Jurkat, Clone E6-1 (cell line): ENCODE data around the gene SH3BGRL3.
A peak's percentile ranks its signal among the peaks of the same experiment; 100 is the strongest.

ENCODE experiments used
- DNase-seq: peaks from one replicate; pipeline ENCODE4 v3.0.0-alpha.2; 2011; ENCODE audit warnings: low read depth, low spot score
- H3K4me3 ChIP-seq: 2 replicates; pipeline ENCODE4 v1.5.1; 2011; ENCODE audit warnings: mild to moderate bottlenecking, low read length, control low read depth, moderate library complexity

SH3BGRL3 gene

GRCh38 chr1:26276432-26276838 is 3.5 kb upstream of the SH3BGRL3 start:
- H3K4me3 ChIP-seq: no peak overlapping the region
- DNase-seq: no peak

- no peak overlapping the region for H3K4me3 ChIP-seq
- DNase-seq: no peak
Measured at GRCh38 chr1:26277261-26277661, 2.6 kb upstream of the SH3BGRL3 start.

GRCh38 chr1:26277719-26278118 is 2.2 kb upstream of the SH3BGRL3 start:
- H3K4me3 ChIP-seq: no peak overlapping the region
- no peak for DNase-seq

- H3K4me3 ChIP-seq: no peak overlapping the region
- DNase-seq: no peak
Measured at GRCh38 chr1:26278303-26278702, 1.6 kb upstream of the SH3BGRL3 start.

- DNase-seq: no peak
- peak overlapping the region; percentile 76 for H3K4me3 ChIP-seq
Measured at GRCh38 chr1:26278724-26279455, 996 bp upstream of the SH3BGRL3 start.

GRCh38 chr1:26280333-26281042 is 602 bp downstream of the SH3BGRL3 start:
- H3K4me3 ChIP-seq: peak overlapping the region; percentile 76
- peak; percentile 43 for DNase-seq

- peak overlapping the region; percentile 76; the same call in 1 of the 2 replicates for H3K4me3 ChIP-seq
- DNase-seq: no peak
Measured at GRCh38 chr1:26281091-26281958, 1.4 kb downstream of the SH3BGRL3 start.

- DNase-seq: no peak
Measured at GRCh38 chr1:26281971-26282370, 2.1 kb downstream of the SH3BGRL3 start.

GRCh38 chr1:26282401-26282918 is 2.6 kb downstream of the SH3BGRL3 start:
- no peak overlapping the region for H3K4me3 ChIP-seq
- no peak for DNase-seq

More at GRCh38 chr1:26281971-26282370, 2.1 kb downstream of the SH3BGRL3 start:
- no peak overlapping the region for H3K4me3 ChIP-seq

- H3K4me3 ChIP-seq: no peak overlapping the region
- no peak for DNase-seq
Measured at GRCh38 chr1:26283279-26283853, 3.5 kb downstream of the SH3BGRL3 start.

GRCh38 chr1:26283871-26284596 is 4.1 kb downstream of the SH3BGRL3 start:
- no peak overlapping the region for H3K4me3 ChIP-seq
- DNase-seq: no peak

- H3K4me3 ChIP-seq: no peak overlapping the region
- peak; percentile 86 for DNase-seq
Measured at GRCh38 chr1:26284597-26285347, 4.9 kb downstream of the SH3BGRL3 start.

GRCh38 chr1:26285366-26286063 is 5.6 kb downstream of the SH3BGRL3 start:
- DNase-seq: no peak
- H3K4me3 ChIP-seq: no peak overlapping the region

- DNase-seq: no peak
- no peak overlapping the region for H3K4me3 ChIP-seq
Measured at GRCh38 chr1:26286064-26286416, 6.2 kb downstream of the SH3BGRL3 start.

GRCh38 chr1:26287033-26287711 is 7.3 kb downstream of the SH3BGRL3 start:
- peak; percentile 95 for DNase-seq
- peak overlapping the region; percentile 13 for H3K4me3 ChIP-seq

- H3K4me3 ChIP-seq: peak overlapping the region; percentile 13
- no peak for DNase-seq
Measured at GRCh38 chr1:26287811-26288210, 7.9 kb downstream of the SH3BGRL3 start.
